B cell (primary cell): ENCODE data around the gene DNPH1. TPM values are rescaled to one million over a fixed set of nuclear protein-coding genes. Genes with fewer than 3 reads are reported as not detected.
A peak's percentile ranks its signal among the peaks of the same experiment; 100 is the strongest.

ENCODE experiments used
- ATAC-seq: fragments of 200-7000 bp; cut with Tn5 transposase; one replicate; pipeline ENCODE4 v1.10.0; 2021; ENCODE audit warnings: low read depth, mild to moderate bottlenecking, moderate number of reproducible peaks, moderate library complexity
- CTCF ChIA-PET: fragments of 350-600 bp; sonication (Branson Sonifier 250); formaldehyde crosslinking; loops from one replicate; lab custom pipeline; 2021; ENCODE audit warnings: antibody characterized with exemption, inconsistent platforms; lab: Charles Lee
- POLR2A ChIA-PET: fragments of 350-600 bp; sonication (Branson Sonifier 250); formaldehyde crosslinking; loops from one replicate; lab custom pipeline; 2021; ENCODE audit warnings: antibody characterized with exemption; lab: Charles Lee
- DNase-seq: peaks from one replicate; pipeline ENCODE4 v3.0.0; 2013
- H2AFZ ChIP-seq: 2 replicates; pipeline ENCODE4 v1.6.1; 2012; ENCODE audit warnings: mild to moderate bottlenecking, low read depth, low read length; ENCODE audit not compliant: insufficient read depth, poor library complexity, severe bottlenecking
- H3K27ac ChIP-seq, 2 donors: 1 replicate in 1 of 2; 2 replicates in 1 of 2; pipeline ENCODE4 v1.5.1; 2012 to 2013; ENCODE audit warnings: low read length in 2 of 2, mild to moderate bottlenecking in 2 of 2, moderate library complexity in 1 of 2
- H3K27me3 ChIP-seq, 4 experiments: fragments of 200-600 bp in 1 of 4; sonication (generic) in 1 of 4; replicated peaks in 1 of 4; 1 replicate in 2 of 4; 2 replicates in 2 of 4; pipeline versions ENCODE4 v1.6.1 to v1.7.0; 2013 to 2016; ENCODE audit warnings: low read length in 3 of 4, mild to moderate bottlenecking in 2 of 4, mixed read lengths in 1 of 4, moderate library complexity in 1 of 4; ENCODE audit not compliant: insufficient read depth in 4 of 4, control insufficient read depth in 3 of 4; ENCODE audit errors: control extremely low read depth in 1 of 4
- H3K36me3 ChIP-seq, 2 experiments: replicated peaks in 1 of 2; 1 replicate in 1 of 2; 2 replicates in 1 of 2; pipeline versions ENCODE4 v1.6.1 to v1.7.1; 2013; ENCODE audit warnings: low read length in 1 of 2; ENCODE audit not compliant: insufficient read depth in 2 of 2, control insufficient read depth in 1 of 2; ENCODE audit errors: control extremely low read depth in 1 of 2, extremely low read depth in 1 of 2
- H3K4me1 ChIP-seq, 2 donors: fragments of 200-600 bp in 1 of 2; sonication (generic) in 1 of 2; 1 replicate in 1 of 2; 2 replicates in 1 of 2; pipeline versions ENCODE4 v1.5.1 to v1.6.1; 2013 to 2017; ENCODE audit warnings: low read length in 2 of 2; ENCODE audit not compliant: control insufficient read depth in 2 of 2, insufficient read depth in 2 of 2
- H3K4me2 ChIP-seq: replicated peaks from 2 replicates; pipeline ENCODE3; 2012; ENCODE audit warnings: mild to moderate bottlenecking, low read depth, low read length; ENCODE audit not compliant: poor library complexity, severe bottlenecking
- H3K4me3 ChIP-seq, 5 experiments: fragments of 200-600 bp in 1 of 5; sonication (generic) in 1 of 5; 1 replicate in 3 of 5; 2 replicates in 2 of 5; pipeline versions ENCODE4 v1.5.1 to v1.7.0; 2011 to 2016; ENCODE audit warnings: low read length in 4 of 5, mild to moderate bottlenecking in 4 of 5, low read depth in 2 of 5, control low read depth in 1 of 5, moderate library complexity in 1 of 5; ENCODE audit not compliant: insufficient read depth in 1 of 5; ENCODE audit errors: control extremely low read depth in 1 of 5, extremely low read depth in 1 of 5
- H3K79me2 ChIP-seq: fragments of 200-600 bp; sonication (generic); one replicate; pipeline ENCODE4 v1.6.0; 2016; ENCODE audit warnings: low read length; ENCODE audit not compliant: control insufficient read depth, insufficient read depth
- H3K9ac ChIP-seq: fragments of 200-600 bp; sonication (generic); 2 replicates; pipeline ENCODE4 v1.6.1; 2017; ENCODE audit warnings: mild to moderate bottlenecking, low read length, moderate library complexity
- H3K9me3 ChIP-seq, 3 donors: one replicate each; pipeline versions ENCODE4 v1.6.1 to v1.7.1; 2013; ENCODE audit warnings: low read length in 2 of 3; ENCODE audit not compliant: control insufficient read depth in 2 of 3, insufficient read depth in 1 of 3; ENCODE audit errors: control extremely low read depth in 1 of 3
- H4K20me1 ChIP-seq: 2 replicates; pipeline ENCODE4 v1.6.0; 2012; ENCODE audit warnings: mild to moderate bottlenecking, low read length; ENCODE audit not compliant: insufficient read depth, control insufficient read depth, poor library complexity, severe bottlenecking
- H3K27ac Mint-ChIP-seq: one replicate; pipeline ENCODE4 v1.8.0; 2021; ENCODE audit warnings: mixed read lengths
- H3K27me3 Mint-ChIP-seq: one replicate; pipeline ENCODE4 v1.8.0; 2021; ENCODE audit warnings: mixed read lengths
- H3K4me1 Mint-ChIP-seq: one replicate; pipeline ENCODE4 v1.8.0; 2021; ENCODE audit warnings: mixed read lengths
- H3K4me3 Mint-ChIP-seq: one replicate; pipeline ENCODE4 v1.8.0; 2021; ENCODE audit warnings: mixed read lengths
- H3K9me3 Mint-ChIP-seq: one replicate; pipeline ENCODE4 v1.8.0; 2022; ENCODE audit warnings: mixed read lengths; ENCODE audit not compliant: insufficient read depth
- EZH2 ChIP-seq: IDR thresholded peaks from 2 replicates; pipeline ENCODE4 v1.6.1; 2012; ENCODE audit warnings: borderline replicate concordance, low read depth, mild to moderate bottlenecking, moderate library complexity, low read length; ENCODE audit not compliant: insufficient read depth, poor library complexity, severe bottlenecking
- WGBS: methylation state at CpG from one replicate; pipeline ENCODE4 v1.1.5; 2013; ENCODE audit warnings: missing lambda C conversion rate; ENCODE audit not compliant: insufficient coverage; 5-methylcytosine and 5-hydroxymethylcytosine counted together
- intact Hi-C: fragments of 100-400 bp; cut with micrococcal nuclease; formaldehyde crosslinking; loops from one replicate; pipeline ENCODE4 v1.10.0; 2022
- polyA plus RNA-seq: library from polyadenylated mRNA; depleted of rRNA; stranded (reverse); fragments of >200 nt; gene quantifications from 2 replicates; pipeline ENCODE4 v1.2.3, GENCODE V29; 2012
- total RNA-seq, 2 donors: library from RNA; stranded (reverse); fragments of 120-200 nt in 1 of 2; gene quantifications; 1 replicate in 1 of 2; 2 replicates in 1 of 2; pipeline versions ENCODE4 v1.2.3 to v1.2.4, GENCODE V29; 2013 to 2022
- TF ChIP-seq, protein P1 (sequence below): fragments of 200-600 bp; IDR thresholded peaks from one replicate; pipeline ENCODE4 v1.8.0; 2022; ENCODE audit warnings: antibody characterized with exemption, mild to moderate bottlenecking

Gene DNPH1
- total and polyA plus RNA-seq, 2 donors (not counting 1 experiment from before 2014, with no cell fraction given), result 29.0 to 52.8 TPM

DNA sequence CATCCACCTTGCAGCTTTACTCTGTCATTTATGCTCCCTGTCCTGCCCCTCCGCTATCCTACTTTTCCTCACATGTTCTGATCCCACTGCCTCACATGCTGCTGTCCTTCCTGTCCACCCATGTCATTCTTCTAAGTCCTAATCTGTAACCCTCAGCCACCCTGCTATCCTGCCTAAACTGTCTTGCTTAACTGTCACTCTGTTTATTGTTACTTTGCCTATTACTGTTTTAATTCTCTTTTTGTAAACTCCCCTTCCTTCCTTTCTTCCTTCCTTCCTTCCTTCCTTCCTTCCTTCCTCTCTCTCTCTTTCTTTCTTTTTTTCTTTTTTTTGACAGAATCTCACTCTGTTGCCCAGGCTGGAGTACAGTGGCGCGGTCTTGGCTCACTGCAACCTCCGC is 45.8 kb downstream of the DNPH1 start:
- peaks cover 6 to 51% of the 10 kb centered on the region in 2 experiments for H3K36me3 ChIP-seq
- H4K20me1 ChIP-seq, result no peaks in the 10 kb centered on the region
- peaks cover 38% of the 10 kb centered on the region for H3K4me1 Mint-ChIP-seq
- no peaks in the 10 kb centered on the region for H3K9me3 ChIP-seq
- H3K27ac ChIP-seq, result peak overlapping the region in 1 of 2 donors; percentile 87
- ATAC-seq (no peak), DNase-seq (no peak)
- peaks cover 73% of the 10 kb centered on the region for H3K79me2 ChIP-seq
- H3K4me1 ChIP-seq, result peaks cover 20% of the 10 kb centered on the region in 2 donors
- no peaks in the 10 kb centered on the region for H3K27me3 ChIP-seq
- 100% methylated on average over 1 of the region's 4 CpGs for WGBS
- POLR2A ChIA-PET, result no interaction called here
- no peaks in the 10 kb centered on the region for H3K27me3 Mint-ChIP-seq
- no peak overlapping the region for H3K9ac ChIP-seq
- H2AFZ ChIP-seq, result no peak overlapping the region
- no peak overlapping the region for H3K4me3 ChIP-seq
- peak overlapping the region; percentile 89 for H3K4me2 ChIP-seq
- H3K9me3 Mint-ChIP-seq, result no peaks in the 10 kb centered on the region
- TF ChIP-seq EZH2, result no peak
- TF ChIP-seq, protein P1, sequence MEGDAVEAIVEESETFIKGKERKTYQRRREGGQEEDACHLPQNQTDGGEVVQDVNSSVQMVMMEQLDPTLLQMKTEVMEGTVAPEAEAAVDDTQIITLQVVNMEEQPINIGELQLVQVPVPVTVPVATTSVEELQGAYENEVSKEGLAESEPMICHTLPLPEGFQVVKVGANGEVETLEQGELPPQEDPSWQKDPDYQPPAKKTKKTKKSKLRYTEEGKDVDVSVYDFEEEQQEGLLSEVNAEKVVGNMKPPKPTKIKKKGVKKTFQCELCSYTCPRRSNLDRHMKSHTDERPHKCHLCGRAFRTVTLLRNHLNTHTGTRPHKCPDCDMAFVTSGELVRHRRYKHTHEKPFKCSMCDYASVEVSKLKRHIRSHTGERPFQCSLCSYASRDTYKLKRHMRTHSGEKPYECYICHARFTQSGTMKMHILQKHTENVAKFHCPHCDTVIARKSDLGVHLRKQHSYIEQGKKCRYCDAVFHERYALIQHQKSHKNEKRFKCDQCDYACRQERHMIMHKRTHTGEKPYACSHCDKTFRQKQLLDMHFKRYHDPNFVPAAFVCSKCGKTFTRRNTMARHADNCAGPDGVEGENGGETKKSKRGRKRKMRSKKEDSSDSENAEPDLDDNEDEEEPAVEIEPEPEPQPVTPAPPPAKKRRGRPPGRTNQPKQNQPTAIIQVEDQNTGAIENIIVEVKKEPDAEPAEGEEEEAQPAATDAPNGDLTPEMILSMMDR, result no peak
- peak overlapping the region; percentile 28 for H3K27ac Mint-ChIP-seq
- peak overlapping the region; percentile 92 for H3K4me3 Mint-ChIP-seq
- CTCF ChIA-PET, result no interaction called here
- intact Hi-C loops, result loop anchor here (2.0 kb wide), 1 partner anchor 45 kb away; the partner anchor contains the start of gene DNPH1
